Activated CD4-positive, alpha-beta T cell treated with anti-CD3 and anti-CD28 coated beads, Interleukin-2, amount 50 U/mL, for 24 hours (primary cell): ENCODE data around the gene TAF1C.
"Not testable (repeated sequence)": the region's sequence is repeated elsewhere in the genome, so short reads cannot be mapped to it uniquely, and the experiment has no call there.

ENCODE experiments used
- DNase-seq, 2 donors: peaks; one replicate each; pipeline ENCODE4 v3.0.0-alpha.2; 2020; ENCODE audit warnings: low read depth in 1 of 2, low spot score in 1 of 2

The TAF1C gene, protein sequence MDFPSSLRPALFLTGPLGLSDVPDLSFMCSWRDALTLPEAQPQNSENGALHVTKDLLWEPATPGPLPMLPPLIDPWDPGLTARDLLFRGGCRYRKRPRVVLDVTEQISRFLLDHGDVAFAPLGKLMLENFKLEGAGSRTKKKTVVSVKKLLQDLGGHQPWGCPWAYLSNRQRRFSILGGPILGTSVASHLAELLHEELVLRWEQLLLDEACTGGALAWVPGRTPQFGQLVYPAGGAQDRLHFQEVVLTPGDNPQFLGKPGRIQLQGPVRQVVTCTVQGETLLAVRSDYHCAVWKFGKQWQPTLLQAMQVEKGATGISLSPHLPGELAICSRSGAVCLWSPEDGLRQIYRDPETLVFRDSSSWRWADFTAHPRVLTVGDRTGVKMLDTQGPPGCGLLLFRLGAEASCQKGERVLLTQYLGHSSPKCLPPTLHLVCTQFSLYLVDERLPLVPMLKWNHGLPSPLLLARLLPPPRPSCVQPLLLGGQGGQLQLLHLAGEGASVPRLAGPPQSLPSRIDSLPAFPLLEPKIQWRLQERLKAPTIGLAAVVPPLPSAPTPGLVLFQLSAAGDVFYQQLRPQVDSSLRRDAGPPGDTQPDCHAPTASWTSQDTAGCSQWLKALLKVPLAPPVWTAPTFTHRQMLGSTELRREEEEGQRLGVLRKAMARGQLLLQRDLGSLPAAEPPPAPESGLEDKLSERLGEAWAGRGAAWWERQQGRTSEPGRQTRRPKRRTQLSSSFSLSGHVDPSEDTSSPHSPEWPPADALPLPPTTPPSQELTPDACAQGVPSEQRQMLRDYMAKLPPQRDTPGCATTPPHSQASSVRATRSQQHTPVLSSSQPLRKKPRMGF

DNA sequence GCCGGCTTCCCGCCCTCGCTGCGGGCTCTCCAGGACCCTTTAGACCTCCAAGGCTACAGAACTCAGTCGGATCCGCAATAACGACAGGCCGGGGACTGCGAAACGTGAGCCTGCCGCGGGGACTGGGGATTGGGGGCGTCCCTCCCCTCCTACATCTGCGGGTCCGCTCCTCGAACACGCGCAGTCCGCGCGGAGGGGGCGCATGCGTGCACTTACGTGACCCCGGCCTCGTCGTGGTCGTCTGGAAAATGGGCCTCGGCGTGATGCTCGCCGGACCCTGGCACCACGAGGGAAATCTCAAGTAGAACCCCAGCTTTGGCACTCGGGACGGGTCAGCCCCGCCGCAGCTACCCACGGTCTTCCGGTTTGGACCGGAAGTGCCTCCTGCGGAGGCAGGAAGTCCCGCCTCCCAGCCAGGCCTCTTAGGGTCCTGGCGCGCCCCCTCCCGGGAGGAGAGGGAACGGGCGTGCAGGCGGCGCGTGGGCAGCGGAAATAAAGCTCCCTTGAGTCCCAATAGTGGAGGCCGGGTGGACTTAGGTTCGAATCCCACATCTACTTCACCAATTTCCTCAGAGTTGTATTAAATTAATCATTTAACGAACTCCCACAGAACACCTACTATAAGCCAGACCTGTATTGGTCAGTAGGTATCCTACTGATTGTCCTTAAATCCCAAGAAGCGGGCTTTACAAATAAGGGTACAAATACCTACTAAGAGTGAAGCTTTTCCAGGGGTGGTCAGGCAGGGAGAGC, at the start of gene TAF1C:
TAF1C (minus strand) TSS at position 373 of the 753 bp plus-strand sequence. CDS start 2,069 bp downstream, outside the sequence.
- DNase-seq: peak; percentile 86 to 89

DNA sequence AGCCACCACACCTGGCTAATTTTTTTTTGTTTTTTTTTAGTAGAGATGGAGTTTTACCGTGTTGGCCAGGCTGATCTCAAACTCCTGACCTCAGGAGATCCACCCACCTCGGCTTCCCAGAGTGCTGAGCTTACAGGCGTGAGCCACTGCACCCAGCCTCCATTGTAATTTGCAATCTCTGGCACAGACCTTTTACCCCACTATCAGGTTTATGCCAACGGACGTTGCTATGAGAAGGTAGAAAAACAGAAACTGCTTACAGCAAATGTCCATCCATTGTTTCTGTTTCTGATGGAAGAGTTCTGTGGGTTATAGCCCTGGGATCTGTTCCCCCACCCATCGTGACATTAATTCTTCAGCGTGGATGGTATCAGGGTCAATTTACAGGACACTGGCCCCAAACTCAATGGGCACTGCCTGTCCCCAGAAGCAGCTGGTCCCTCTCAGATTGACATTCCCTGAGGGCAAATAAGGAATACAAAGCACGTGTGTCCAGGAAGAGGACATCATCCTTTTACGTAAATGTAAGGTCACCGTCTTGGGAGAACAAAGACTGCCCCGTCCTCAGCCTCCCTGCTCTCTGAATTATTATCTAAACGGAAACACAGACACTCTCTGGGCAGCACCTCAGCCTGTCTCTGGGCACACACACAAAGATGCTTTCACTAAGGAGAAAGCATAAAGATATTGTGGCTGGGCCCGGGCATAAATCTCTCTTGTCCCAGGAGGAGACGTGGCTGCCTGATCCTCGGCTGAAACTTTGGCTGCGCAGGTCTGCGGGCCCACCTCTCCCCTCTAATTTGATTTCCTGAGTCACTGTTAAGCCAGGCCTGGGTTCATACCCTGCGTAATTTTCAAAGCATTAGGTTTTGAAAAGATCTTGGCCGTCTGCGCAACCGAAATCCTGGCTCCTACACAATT, 47.7 kb upstream of the TAF1C start:
- no peak for DNase-seq

DNA sequence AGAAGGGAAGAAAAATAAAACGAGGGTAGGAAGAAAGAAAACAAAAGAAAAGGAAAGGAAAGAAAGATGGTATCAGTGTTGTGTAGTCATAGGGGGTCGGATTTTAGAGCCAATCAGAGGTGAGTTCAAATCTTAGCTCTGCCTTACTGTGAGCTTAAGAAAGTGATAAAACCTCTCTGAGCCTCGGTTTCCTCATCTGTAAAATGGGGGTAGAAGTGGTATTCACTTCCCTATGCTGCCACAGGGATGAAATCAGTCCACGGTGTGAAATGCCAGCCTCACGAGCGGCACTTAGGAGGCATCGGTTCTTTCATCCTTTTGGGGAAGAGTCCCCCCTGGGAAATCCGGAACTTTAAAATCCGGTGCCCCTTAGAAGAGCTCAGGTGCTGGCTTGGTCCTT, 46.9 kb upstream of the TAF1C start:
- DNase-seq: no peak

DNA sequence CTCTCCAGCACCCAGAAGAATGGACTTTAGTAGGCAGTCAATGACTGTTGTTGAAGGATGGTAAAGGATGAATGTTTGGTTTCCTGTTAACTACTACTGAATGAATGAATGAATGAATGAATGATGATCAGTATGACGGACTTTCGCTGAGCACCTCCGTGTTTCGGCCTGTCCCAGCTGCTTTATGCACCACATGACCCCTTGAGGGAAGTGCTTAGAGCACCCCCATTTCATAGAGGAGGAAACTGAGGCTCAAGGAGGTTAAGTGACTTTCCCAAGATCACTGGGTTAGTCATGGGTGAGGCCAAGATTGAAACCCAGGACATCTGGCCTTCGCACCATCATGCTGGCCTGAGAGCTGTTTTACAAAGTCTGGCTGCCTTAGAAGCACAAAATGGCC, 46.1 kb upstream of the TAF1C start:
- no peak for DNase-seq

DNA sequence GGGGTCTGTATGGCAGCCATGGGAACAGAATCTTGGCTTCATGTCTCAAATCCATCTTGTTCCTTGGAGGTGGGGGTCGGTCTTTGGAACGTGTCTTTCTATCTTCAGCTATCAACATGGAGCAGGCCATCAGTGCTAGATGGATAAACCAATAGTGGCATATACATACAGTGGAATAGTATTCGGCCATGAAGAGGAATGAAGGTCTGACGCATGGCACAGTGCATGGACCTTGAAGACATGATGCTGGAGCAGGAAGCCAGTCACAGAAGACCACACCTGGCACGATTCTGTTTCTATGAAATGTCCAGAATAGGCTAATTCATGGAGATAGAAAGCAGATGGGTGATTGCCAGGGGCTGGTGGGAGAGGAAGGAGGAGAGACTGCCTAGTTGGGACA, 45.2 kb upstream of the TAF1C start:
- no peak for DNase-seq

DNA sequence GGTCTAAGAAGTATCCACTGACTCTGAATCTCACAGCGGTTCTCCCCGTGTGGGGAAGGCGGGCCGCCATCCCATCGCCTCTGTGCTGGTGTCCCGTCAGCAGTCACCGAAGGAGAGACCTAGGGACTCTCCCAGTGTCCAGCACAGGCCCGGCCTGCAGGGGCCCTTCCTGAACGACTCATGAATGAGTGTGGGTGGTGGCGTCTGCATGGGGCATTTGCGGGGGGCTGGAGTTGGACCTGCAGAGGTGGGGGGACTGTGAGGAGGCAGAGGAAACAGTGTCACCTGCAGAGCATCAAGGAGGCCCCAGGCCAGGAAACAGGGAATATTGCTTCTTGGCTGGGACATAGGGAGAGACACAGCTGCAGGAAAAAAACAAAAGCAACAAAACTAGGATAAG, 42.6 kb upstream of the TAF1C start:
- no peak for DNase-seq

DNA sequence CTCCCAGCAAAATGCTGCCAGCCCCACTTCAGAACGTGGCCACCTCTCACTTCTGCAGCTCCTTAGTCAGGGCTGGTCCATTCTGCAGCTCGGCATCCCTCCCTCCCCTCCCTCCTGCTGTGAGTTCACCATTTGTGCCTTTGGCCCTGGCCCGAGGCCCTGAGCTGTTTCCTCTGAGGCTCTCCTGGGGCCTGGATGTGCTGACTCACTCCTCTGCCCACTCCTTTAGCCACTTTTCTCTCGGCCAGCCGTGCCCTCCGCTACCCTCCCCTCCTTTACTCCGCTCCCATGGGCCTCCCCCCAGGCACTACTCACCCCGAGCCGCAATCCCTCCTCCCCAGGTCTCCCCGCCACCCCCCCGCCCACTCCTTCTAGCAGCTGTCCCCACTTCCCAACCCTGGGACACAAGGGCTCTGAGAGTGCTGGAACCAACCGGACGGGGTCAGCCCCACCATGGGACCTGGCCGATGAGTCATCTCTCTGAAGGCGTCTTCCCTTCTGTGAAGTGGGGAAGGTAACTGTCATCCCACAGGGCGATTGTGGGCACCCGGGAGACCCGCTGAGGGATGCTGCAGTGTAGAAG, 41.5 kb upstream of the TAF1C start:
- DNase-seq: no peak

DNA sequence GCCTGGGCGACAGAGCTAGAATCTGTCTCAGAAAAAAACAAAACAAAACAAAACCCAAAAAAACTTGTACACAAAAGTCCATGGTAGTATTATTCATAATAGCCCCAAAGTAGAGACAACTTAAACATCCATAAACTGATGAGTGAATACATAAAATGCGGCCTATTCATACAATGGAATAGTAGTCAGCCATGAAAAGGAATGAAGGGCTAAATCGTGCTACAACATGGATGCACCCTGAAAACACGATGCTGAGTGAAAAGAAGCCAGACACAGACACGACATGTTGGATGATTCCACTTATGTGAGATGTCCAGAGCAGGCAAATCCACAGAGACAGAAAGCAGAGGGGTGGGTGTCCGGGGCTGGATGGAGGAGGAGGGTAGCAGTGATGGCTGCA, 40.7 kb upstream of the TAF1C start:
- DNase-seq: no peak

DNA sequence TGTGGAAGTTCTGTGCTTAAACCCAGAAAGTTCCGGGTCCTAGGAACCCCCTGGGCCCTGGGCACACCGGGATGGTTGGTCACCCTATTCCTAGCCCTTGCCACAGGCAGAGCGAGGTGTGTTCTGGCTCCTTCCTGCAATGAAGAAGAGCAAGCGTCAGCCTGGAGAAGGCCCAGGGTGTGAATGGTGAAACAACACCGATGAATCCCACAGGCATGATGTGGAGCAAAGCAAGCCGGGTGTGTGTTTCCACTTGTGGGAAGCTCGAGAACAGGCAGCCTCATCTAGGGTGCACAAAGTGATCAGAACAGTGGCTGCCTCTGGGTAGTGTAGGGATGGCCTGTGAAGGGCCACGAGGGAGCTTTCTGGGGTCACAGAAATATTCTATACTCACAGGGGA, 39.2 kb upstream of the TAF1C start:
- DNase-seq: no peak

DNA sequence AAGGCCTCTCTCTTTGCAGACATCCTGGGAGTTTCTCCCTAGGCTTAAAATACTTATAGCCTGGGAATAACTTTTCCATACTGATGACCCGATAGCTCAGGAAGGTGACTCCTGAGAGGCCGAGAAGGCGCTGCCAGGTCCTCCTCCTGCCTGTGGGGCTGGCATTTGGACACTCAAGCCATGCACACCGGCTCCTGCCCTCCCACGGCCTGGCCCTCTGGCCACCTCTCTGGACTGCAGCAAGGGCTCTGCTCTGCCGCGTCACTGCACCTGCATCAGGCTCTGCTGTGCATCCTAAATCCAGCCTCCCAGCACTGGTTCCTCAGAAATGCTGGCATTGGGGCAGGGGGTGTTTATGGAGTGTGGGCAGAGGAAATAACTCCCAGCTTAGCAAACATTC, 38.7 kb upstream of the TAF1C start:
- DNase-seq: no peak

DNA sequence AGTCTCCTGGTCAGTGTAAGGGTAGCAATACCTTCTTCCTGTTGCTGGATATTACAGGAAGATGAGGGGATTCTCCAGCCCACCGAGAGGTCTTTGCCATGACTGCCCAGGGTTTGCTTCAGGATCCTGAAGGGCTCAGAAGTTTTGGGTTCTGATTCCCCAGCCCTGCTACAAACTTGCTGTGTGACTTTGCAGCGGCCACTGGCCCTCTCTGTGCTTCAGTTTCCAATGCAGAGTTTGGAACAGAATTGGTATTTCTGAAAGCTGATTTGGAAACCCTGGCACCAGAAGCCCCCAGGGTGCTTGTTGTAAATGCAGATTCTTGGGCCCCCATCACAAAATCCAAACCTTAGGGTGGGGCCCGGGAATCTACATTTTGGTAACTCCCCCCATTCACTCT, 38.3 kb upstream of the TAF1C start:
- no peak for DNase-seq

DNA sequence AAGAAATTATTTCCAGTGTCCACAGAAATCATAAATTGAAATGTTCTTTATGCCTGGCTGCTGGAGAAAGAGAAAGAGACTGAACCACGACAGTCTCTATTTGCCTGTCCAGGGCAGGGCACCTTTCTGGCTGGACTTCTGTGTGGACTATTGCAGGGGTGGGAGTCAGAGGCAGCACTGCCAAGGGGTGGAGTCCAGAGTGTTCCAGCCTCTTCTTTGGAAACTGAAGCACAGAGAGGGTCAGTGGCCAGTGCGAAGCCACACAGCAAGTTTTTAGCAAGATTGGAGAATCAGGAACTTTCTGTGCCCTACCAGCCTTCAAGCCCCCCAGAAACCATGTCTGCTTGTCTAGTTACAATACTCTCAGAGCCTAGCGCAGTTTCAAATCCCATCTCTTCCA, 37.7 kb upstream of the TAF1C start:
- no peak for DNase-seq

DNA sequence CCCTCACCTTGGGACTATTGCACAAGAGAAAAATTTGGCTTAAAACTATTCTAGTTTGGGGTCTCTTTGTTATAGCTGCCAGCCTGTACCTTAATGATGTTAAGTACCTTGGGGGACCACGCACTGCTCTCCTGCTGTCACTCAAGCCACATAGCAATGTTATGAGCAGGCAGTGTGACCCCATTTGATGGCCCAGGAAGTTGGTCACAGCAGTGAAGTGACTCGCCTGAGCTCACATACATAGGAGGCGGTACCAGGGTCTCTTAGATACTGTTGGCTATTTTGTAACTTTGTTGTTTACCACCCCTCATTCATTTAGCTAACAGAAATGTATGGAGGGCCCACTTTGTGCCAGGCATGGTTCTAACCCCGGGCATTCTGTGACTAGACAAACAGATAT, 36.6 kb upstream of the TAF1C start:
- DNase-seq: no peak

DNA sequence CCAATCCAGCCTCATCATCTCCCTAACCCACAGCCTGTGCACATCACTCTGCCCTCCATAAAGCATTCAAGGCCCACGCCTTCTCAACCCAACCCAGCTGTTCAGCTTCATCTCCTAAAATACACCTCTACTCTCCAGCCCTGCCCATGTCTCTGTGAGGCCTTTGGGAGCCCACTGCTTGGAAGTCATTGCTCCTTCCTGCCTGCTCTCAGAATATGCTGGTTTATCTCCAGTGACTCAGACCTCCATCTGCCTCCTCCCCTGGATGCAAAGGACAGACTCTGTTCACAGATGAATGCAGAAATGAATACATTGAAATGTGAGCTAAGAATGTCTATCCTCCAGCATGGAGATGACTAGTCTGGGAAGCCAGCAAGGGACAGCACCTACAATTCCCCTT, 34.0 kb upstream of the TAF1C start:
- DNase-seq: no peak

DNA sequence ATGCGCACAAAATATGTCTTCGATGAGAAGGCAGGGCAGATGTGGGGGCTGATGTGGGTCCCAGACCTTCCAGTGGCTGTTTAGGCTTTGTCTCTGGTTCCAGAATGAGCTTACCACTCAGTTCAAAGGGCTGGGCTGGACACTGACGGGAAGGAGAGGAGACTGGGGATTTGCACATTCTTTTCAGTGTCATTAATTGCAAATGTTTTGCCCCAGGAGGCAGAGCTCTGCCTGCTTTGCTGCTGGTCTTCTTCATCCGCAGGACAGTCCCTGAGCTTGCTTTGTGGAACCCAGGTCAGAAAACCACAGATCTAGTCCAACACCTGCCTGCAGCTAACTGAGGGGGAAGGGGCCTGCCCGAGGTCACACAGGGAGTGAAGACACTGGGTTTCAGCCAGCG, 32.1 kb upstream of the TAF1C start:
- no peak for DNase-seq

DNA sequence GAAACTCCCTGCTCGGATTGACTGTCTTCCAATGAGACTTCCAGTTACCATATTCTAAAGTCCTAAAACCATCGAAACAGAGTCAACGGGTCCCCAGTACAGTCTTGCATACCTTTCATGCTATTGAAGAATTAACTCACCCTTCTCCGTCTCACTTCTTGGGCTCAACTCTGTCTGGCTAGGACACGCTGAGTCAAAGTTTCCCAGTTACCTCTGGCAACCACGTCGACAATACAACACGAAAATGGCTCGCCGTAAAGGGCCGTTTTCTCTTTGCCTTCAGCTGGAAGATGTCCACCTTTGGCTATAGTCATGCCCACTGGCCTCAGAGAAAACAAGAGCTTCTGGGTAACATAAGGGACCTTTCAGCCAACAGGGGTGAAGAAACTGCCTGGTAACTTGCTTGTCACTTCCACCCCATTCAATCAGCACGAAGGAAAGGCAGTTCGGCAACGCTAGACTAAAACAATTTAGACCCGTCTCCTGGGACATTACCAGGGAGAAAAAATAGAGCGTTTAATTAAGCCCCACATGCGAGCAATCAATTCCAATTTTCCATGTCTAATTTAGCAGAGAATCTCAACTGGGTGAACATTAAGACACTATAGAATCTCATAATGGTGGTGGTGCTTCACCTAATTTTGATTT, 31.4 kb upstream of the TAF1C start:
- DNase-seq: no peak

DNA sequence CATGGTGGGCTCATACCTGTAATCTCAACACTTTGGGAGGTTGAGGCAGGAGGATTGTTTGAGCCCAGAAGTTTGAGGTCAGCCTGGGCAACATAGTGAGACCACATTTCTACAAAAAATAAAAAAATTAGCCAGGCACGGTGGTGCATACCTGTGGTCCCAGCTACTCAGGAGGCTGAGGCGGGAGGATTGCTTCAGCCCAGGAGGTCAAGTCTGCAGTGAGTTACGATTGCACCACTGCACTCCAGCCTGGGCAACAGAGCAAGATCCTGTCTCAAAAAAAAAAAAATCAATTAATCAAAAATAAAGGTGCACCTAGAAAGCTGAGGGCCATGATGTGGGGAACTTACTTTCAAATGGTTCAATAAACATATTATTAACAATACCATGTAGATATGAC, 29.3 kb upstream of the TAF1C start:
- not testable (repeated sequence) for DNase-seq

DNA sequence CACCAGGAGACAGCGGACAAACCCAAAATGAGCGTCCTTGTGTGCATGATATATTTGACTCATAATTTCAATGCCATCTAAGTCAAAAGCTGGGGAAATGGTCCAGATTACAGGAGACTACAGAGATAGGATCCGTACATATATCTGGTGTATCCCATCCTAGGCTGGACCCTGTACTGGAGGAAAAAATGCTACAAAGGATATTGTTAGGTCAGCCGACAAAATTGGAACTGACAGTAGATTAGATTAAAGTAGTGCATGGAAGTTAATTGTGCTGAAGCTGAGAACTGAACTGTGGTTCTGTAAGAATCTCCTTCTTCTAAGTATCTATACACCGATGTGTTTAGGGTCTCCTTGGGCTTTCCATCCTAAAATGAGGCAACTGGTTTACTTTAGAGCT, 28.7 kb upstream of the TAF1C start:
- no peak for DNase-seq

DNA sequence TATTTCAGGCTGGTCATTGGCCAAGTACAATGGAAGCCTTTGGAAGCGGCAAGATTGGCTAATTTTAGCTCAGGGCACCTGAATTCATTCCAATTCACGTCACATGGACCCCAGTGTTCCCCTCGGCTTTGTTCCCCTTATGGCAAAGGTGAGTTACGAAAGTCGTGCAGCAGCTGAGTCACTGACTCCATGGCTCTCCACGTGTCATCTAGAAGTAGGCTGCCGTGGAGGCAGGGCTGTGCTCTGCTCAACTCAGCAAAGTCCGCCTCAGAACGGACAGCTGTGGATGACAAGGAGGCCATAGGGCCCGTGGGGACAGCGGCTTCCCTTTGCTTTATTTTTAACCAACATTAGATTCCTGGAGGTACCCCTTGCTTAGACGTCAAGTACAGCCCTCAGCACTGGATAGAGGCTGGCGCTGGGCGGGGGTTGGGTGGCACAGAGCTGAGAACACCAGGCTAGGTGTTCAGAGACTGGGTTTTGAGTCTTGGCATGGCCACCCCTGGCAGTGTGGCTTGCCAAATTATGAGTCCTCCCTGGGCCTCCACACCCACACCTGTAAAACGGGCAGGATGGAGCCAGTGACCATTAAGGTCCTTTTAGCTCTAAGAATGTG, 27.7 kb upstream of the TAF1C start:
- DNase-seq: no peak
